Measurements from ENCODE around the gene ZC3H15.
A peak's percentile ranks its signal among the peaks of the same experiment; 100 is the strongest.
"Not testable (repeated sequence)": the region's sequence is repeated elsewhere in the genome, so short reads cannot be mapped to it uniquely, and the experiment has no call there.

ZC3H15 gene

GRCh38 chr2:186485871-186486650, at the start of gene ZC3H15:
Gene ZC3H15, plus strand, starts transcription at chr2:186486260. Its CDS starts 123 bp downstream, at chr2:186486383.
- DNase-seq = peak; percentile 97

GRCh38 chr2:186437719-186438118, 48.3 kb upstream of the ZC3H15 start:
- no peak for DNase-seq

- DNase-seq = not testable (repeated sequence)
Measured at GRCh38 chr2:186439673-186440095, 46.4 kb upstream of the ZC3H15 start.

- DNase-seq = no peak
Measured at GRCh38 chr2:186440506-186440905, 45.6 kb upstream of the ZC3H15 start.

GRCh38 chr2:186442885-186443284, 43.2 kb upstream of the ZC3H15 start:
- DNase-seq = no peak

GRCh38 chr2:186443851-186444250, 42.2 kb upstream of the ZC3H15 start:
- DNase-seq = no peak

GRCh38 chr2:186445506-186445905, 40.6 kb upstream of the ZC3H15 start:
- DNase-seq = no peak

GRCh38 chr2:186455613-186456012, 30.4 kb upstream of the ZC3H15 start:
- no peak for DNase-seq

- DNase-seq = no peak
Measured at GRCh38 chr2:186456941-186457340, 29.1 kb upstream of the ZC3H15 start.

- DNase-seq = no peak
Measured at GRCh38 chr2:186457908-186458307, 28.2 kb upstream of the ZC3H15 start.

- no peak for DNase-seq
Measured at GRCh38 chr2:186459009-186459408, 27.1 kb upstream of the ZC3H15 start.

GRCh38 chr2:186460465-186460864, 25.6 kb upstream of the ZC3H15 start:
- DNase-seq = no peak

- no peak for DNase-seq
Measured at GRCh38 chr2:186466743-186467142, 19.3 kb upstream of the ZC3H15 start.

GRCh38 chr2:186467421-186467820, 18.6 kb upstream of the ZC3H15 start:
- DNase-seq = no peak

GRCh38 chr2:186472722-186473493, 13.2 kb upstream of the ZC3H15 start:
- DNase-seq = not testable (repeated sequence)

- DNase-seq = not testable (repeated sequence)
Measured at GRCh38 chr2:186474239-186474638, 11.8 kb upstream of the ZC3H15 start.

- DNase-seq = no peak
Measured at GRCh38 chr2:186477790-186478189, 8.3 kb upstream of the ZC3H15 start.

- no peak for DNase-seq
Measured at GRCh38 chr2:186480991-186481390, 5.1 kb upstream of the ZC3H15 start.

GRCh38 chr2:186484062-186484735, 1.9 kb upstream of the ZC3H15 start:
- no peak for DNase-seq

GRCh38 chr2:186485576-186485870, 537 bp upstream of the ZC3H15 start:
- no peak for DNase-seq

GRCh38 chr2:186486651-186487647, 889 bp downstream of the ZC3H15 start:
- peak; percentile 9 for DNase-seq

- DNase-seq = no peak
Measured at GRCh38 chr2:186493564-186494085, 7.6 kb downstream of the ZC3H15 start.

All from CD4-positive, alpha-beta T cell treated with Interleukin-21 for 1 hour (primary cell).